Keratinocyte (primary cell): ENCODE data around the gene SRSF1. TPM values are rescaled to one million over a fixed set of nuclear protein-coding genes. Genes with fewer than 3 reads are reported as not detected.

Experiments
- DNase-seq: peaks from one replicate; pipeline ENCODE4 v3.0.0-alpha.2; 2011; ENCODE audit warnings: low read depth, missing footprints, low spot score
- FAIRE-seq: peaks from 2 replicates; lab custom pipeline; 2011; peaks lifted over from hg19 to GRCh38; lab: Jason Lieb, UNC
- H2AFZ ChIP-seq: 2 replicates; pipeline ENCODE4 v1.6.0; 2012; ENCODE audit warnings: low read length, control low read depth, inconsistent platforms; ENCODE audit not compliant: control insufficient read depth
- H3K27ac ChIP-seq: 2 replicates; pipeline ENCODE4 v1.5.1; 2011; ENCODE audit warnings: low read length; ENCODE audit not compliant: control insufficient read depth, insufficient read depth
- H3K27me3 ChIP-seq: 3 replicates; pipeline ENCODE4 v1.6.0; 2011; ENCODE audit warnings: low read length; ENCODE audit not compliant: control insufficient read depth, insufficient read depth; ENCODE audit errors: extremely low read depth
- H3K36me3 ChIP-seq, 2 experiments: 2 replicates in 1 of 2; 3 replicates in 1 of 2; pipeline ENCODE4 v1.5.1; 2011; ENCODE audit warnings: low read length in 2 of 2, mild to moderate bottlenecking in 1 of 2; ENCODE audit not compliant: control insufficient read depth in 2 of 2, insufficient read depth in 2 of 2; ENCODE audit errors: extremely low read depth in 1 of 2
- H3K4me1 ChIP-seq: 3 replicates; pipeline ENCODE4 v1.5.1; 2011; ENCODE audit warnings: low read length; ENCODE audit not compliant: control insufficient read depth, insufficient read depth; ENCODE audit errors: extremely low read depth
- H3K4me2 ChIP-seq: 3 replicates; pipeline ENCODE4 v1.6.0; 2011; ENCODE audit warnings: low read depth, low read length; ENCODE audit not compliant: control insufficient read depth, insufficient read depth; ENCODE audit errors: extremely low read depth
- H3K4me3 ChIP-seq, 3 experiments: fragments of 200-600 bp in 1 of 3; sonication (generic) in 1 of 3; 2 replicates in 2 of 3; 3 replicates in 1 of 3; pipeline ENCODE4 v1.5.1; 2011 to 2016; ENCODE audit warnings: low read length in 3 of 3, mild to moderate bottlenecking in 3 of 3, control low read depth in 2 of 3, inconsistent platforms in 1 of 3, low read depth in 1 of 3, mixed read lengths in 1 of 3, mixed run types in 1 of 3, moderate library complexity in 1 of 3; ENCODE audit not compliant: control insufficient read depth in 2 of 3, insufficient read depth in 2 of 3; ENCODE audit errors: extremely low read depth in 1 of 3
- H3K79me2 ChIP-seq: 2 replicates; pipeline ENCODE4 v1.6.0; 2012; ENCODE audit warnings: low read length; ENCODE audit not compliant: control insufficient read depth, insufficient read depth
- H3K9ac ChIP-seq: 3 replicates; pipeline ENCODE4 v1.6.0; 2011; ENCODE audit warnings: low read length; ENCODE audit not compliant: control insufficient read depth, insufficient read depth; ENCODE audit errors: extremely low read depth
- H3K9me1 ChIP-seq: 3 replicates; pipeline ENCODE4 v1.6.0; 2011; ENCODE audit warnings: low read length; ENCODE audit not compliant: control insufficient read depth, insufficient read depth; ENCODE audit errors: extremely low read depth
- H3K9me3 ChIP-seq: 2 replicates; pipeline ENCODE4 v1.5.1; 2012; ENCODE audit warnings: low read depth, low read length; ENCODE audit not compliant: control insufficient read depth
- H4K20me1 ChIP-seq: 3 replicates; pipeline ENCODE4 v1.6.0; 2011; ENCODE audit warnings: low read length; ENCODE audit not compliant: control insufficient read depth, insufficient read depth; ENCODE audit errors: extremely low read depth
- CTCF ChIP-seq, 3 experiments: IDR thresholded peaks in 1 of 3; conservative IDR thresholded peaks in 1 of 3; optimal IDR thresholded peaks in 1 of 3; 2 replicates in 2 of 3; 3 replicates in 1 of 3; pipeline versions ENCODE3 to v1.5.1; 2011; ENCODE audit warnings: low read length in 3 of 3, mild to moderate bottlenecking in 3 of 3, moderate library complexity in 2 of 3, control low read depth in 1 of 3, inconsistent platforms in 1 of 3; ENCODE audit not compliant: insufficient read depth in 2 of 3; ENCODE audit errors: extremely low read depth in 1 of 3
- EZH2 ChIP-seq: IDR thresholded peaks from one replicate; pipeline ENCODE4 v1.6.1; 2012; ENCODE audit warnings: inconsistent platforms, mild to moderate bottlenecking, low read length, moderate library complexity
- dilution Hi-C: fragments of 300-500 bp; cut with MboI; formaldehyde crosslinking; loops from one replicate; pipeline ENCODE4 v1.7.0; 2020; ENCODE audit warnings: low sequenced_read_pairs; ENCODE audit not compliant: extremely low pct_ligation_motif_present
- polyA plus RNA-seq, 5 experiments: library from polyadenylated mRNA; depleted of rRNA in 3 of 5; stranded (reverse) in 3 of 5; stranded (forward) in 1 of 5; unstranded in 1 of 5; fragments of >200 nt; gene quantifications; 1 replicate in 1 of 5; 2 replicates in 3 of 5; 3 replicates in 1 of 5; pipeline versions ENCODE4 v1.2.1 to v1.2.3, GENCODE V29; 2011 to 2012; ENCODE audit warnings: missing spikeins in 2 of 5, low read depth in 1 of 5, low replicate concordance in 1 of 5

The SRSF1 gene
- polyA plus RNA-seq, 1 donor (not counting 4 experiments of a cell fraction or from before 2014, with no cell fraction given), result 272 TPM

- no peak overlapping the region for H3K4me2 ChIP-seq
- H3K36me3 ChIP-seq, result no peaks in the 10 kb centered on the region
- H2AFZ ChIP-seq, result no peak overlapping the region
- H3K27ac ChIP-seq, result no peak overlapping the region
- no peak for TF ChIP-seq CTCF (optimal IDR thresholded peaks at IDR 0.05 in 1 of 3, IDR thresholded peaks at IDR 0.05 in 1 of 3, conservative IDR thresholded peaks at IDR 0.05 in 1 of 3; ENCODE audit: extremely low read depth in 1 of 3, insufficient read depth in 2 of 3, low read length in 3 of 3)
- no peak for TF ChIP-seq EZH2
- DNase-seq (no peak), FAIRE-seq (no peak)
- H3K79me2 ChIP-seq, result no peaks in the 10 kb centered on the region
- dilution Hi-C loops, result no loop called here
- no peak overlapping the region for H3K4me3 ChIP-seq
- no peaks in the 10 kb centered on the region for H3K9me1 ChIP-seq
- H3K9ac ChIP-seq, result no peak overlapping the region
- H3K4me1 ChIP-seq, result peaks cover 14% of the 10 kb centered on the region
- no peaks in the 10 kb centered on the region for H3K27me3 ChIP-seq
- no peaks in the 10 kb centered on the region for H4K20me1 ChIP-seq
- H3K9me3 ChIP-seq, result no peaks in the 10 kb centered on the region
These were observed 13.4 kb upstream of the SRSF1 start for GRCh38 chr17:58020401-58020800.

GRCh38 chr17:58019521-58019920, 12.5 kb upstream of the SRSF1 start:
- H3K79me2 ChIP-seq, result no peaks in the 10 kb centered on the region
- H3K9me3 ChIP-seq, result no peaks in the 10 kb centered on the region
- no peaks in the 10 kb centered on the region for H3K9me1 ChIP-seq
- dilution Hi-C loops, result no loop called here
- H3K4me2 ChIP-seq, result no peak overlapping the region
- H3K27ac ChIP-seq, result no peak overlapping the region
- FAIRE-seq (no peak), DNase-seq (no peak)
- H2AFZ ChIP-seq, result no peak overlapping the region
- H4K20me1 ChIP-seq, result no peaks in the 10 kb centered on the region
- TF ChIP-seq CTCF (optimal IDR thresholded peaks at IDR 0.05 in 1 of 3, IDR thresholded peaks at IDR 0.05 in 1 of 3, conservative IDR thresholded peaks at IDR 0.05 in 1 of 3; ENCODE audit: extremely low read depth in 1 of 3, insufficient read depth in 2 of 3, low read length in 3 of 3), result no peak
- TF ChIP-seq EZH2, result no peak
- no peaks in the 10 kb centered on the region for H3K27me3 ChIP-seq
- H3K4me3 ChIP-seq, result no peak overlapping the region
- H3K4me1 ChIP-seq, result peaks cover 14% of the 10 kb centered on the region
- H3K36me3 ChIP-seq, result no peaks in the 10 kb centered on the region
- no peak overlapping the region for H3K9ac ChIP-seq
